Prostate gland (tissue), 2 donors: ENCODE data around the gene PALLD.

Experiments
- CTCF ChIP-seq, 4 experiments: fragments of 200-600 bp in 2 of 4; fragments of 450-650 bp in 2 of 4; sonication (generic) in 2 of 4; IDR thresholded peaks; 1 replicate in 3 of 4; 2 replicates in 1 of 4; pipeline ENCODE4 v1.5.1; 2016 to 2019; ENCODE audit warnings: antibody characterized with exemption in 4 of 4, mild to moderate bottlenecking in 2 of 4, moderate library complexity in 2 of 4
- POLR2A ChIP-seq: fragments of 450-650 bp; IDR thresholded peaks from one replicate; pipeline ENCODE4 v1.6.1; 2016; ENCODE audit warnings: antibody characterized with exemption, mild to moderate bottlenecking

- TF ChIP-seq CTCF (IDR thresholded peaks at IDR 0.05) (no peak), POLR2A (no peak)
Measured at GRCh38 chr4:168503652-168504362, 7.0 kb downstream of the PALLD start.
